GM18519 (cell line): ENCODE measurements around the gene MX1.
A peak's percentile ranks its signal among the peaks of the same experiment; 100 is the strongest.

Experiments used
- ATAC-seq: cut with Tn5 transposase; IDR thresholded peaks from one replicate; pipeline ENCODE4 v1.9.1; 2021; ENCODE audit warnings: mild to moderate bottlenecking, moderate library complexity; ENCODE audit not compliant: unreplicated experiment, low FRiP score

Gene MX1, protein sequence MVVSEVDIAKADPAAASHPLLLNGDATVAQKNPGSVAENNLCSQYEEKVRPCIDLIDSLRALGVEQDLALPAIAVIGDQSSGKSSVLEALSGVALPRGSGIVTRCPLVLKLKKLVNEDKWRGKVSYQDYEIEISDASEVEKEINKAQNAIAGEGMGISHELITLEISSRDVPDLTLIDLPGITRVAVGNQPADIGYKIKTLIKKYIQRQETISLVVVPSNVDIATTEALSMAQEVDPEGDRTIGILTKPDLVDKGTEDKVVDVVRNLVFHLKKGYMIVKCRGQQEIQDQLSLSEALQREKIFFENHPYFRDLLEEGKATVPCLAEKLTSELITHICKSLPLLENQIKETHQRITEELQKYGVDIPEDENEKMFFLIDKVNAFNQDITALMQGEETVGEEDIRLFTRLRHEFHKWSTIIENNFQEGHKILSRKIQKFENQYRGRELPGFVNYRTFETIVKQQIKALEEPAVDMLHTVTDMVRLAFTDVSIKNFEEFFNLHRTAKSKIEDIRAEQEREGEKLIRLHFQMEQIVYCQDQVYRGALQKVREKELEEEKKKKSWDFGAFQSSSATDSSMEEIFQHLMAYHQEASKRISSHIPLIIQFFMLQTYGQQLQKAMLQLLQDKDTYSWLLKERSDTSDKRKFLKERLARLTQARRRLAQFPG

DNA sequence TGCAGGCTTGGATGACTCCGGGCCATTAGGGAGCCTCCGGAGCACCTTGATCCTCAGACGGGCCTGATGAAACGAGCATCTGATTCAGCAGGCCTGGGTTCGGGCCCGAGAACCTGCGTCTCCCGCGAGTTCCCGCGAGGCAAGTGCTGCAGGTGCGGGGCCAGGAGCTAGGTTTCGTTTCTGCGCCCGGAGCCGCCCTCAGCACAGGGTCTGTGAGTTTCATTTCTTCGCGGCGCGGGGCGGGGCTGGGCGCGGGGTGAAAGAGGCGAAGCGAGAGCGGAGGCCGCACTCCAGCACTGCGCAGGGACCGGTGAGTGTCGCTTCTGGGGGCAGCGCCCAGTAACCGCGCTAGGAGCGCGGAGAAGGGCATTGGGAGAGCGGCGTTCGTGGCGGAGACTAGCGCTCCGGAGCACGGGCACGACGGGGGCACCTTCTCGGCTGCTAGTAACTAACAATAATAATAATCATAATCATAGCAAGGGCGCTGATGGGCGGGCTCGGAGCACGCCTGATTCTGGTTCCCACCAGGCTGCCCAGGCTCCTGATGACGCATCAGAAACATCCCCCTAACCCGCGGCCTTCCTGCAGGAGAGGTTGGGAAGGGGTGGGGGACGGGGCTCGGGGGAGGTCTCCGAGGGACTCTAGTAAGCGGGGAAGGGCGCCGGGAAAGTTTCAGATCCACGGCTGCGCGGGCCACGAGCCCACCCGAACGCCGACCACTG, at the start of gene MX1:
Gene MX1 (plus strand): TSS at position 286 of the 722 bp plus-strand sequence. CDS start 5,832 bp downstream, outside the sequence.
- peak; percentile 64 for ATAC-seq

DNA sequence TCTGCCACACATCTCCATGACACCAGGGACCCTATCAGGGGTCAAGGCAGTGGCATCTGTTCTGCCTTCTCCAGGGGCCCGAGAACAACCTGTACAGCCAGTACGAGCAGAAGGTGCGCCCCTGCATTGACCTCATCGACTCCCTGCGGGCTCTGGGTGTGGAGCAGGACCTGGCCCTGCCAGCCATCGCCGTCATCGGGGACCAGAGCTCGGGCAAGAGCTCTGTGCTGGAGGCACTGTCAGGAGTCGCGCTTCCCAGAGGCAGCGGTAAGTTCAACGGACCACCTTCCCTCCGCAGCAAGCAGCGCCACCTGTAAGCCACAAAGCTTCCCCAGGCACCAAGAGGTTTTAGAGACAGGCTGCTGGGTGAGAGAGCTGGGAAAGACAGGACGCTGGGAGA, 48.3 kb upstream of the MX1 start:
- ATAC-seq = no peak

GRCh38 chr21:41378849-41379248, 47.2 kb upstream of the MX1 start:
- ATAC-seq = no peak

DNA sequence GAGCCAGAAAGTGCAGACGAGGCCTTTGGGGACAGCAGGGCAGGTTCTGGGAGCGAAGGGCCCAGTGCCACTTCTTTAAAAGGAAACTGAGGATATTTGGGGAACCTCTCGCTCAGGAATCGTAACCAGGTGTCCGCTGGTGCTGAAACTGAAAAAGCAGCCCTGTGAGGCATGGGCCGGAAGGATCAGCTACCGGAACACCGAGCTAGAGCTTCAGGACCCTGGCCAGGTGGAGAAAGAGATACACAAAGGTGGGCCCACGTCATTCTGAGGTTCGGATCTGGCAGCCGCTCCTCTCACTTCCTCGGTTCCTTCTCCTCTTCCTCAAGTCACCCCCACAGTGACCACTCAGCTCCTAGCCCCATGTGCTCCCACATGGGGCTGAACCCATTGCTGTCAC, 46.1 kb upstream of the MX1 start:
- ATAC-seq = no peak

DNA sequence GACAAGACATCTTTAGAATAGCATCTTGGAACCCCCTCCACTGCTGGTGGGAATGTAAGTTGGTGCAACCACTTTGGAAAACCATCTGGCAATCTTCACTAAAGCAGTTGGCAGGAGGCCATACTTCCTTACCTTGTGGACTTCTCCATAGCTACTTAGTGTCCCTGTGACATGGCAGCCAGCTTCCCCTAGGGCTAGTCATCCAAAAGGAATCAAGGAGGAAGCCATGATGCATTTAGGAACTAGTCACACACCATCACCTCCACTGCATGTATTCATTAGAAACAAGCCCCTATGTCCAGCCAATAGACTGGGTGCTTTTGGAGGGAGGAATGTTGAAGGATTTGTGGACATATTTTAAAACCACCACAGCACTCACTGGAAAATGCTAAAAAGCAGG, 44.3 kb upstream of the MX1 start:
- ATAC-seq = no peak

- no peak for ATAC-seq
These were observed 38.8 kb upstream of the MX1 start for GRCh38 chr21:41387042-41387819.

GRCh38 chr21:41387824-41388223, 38.2 kb upstream of the MX1 start:
- no peak for ATAC-seq

GRCh38 chr21:41388259-41388658, 37.8 kb upstream of the MX1 start:
- no peak for ATAC-seq

GRCh38 chr21:41390043-41390639, 35.9 kb upstream of the MX1 start:
- no peak for ATAC-seq

GRCh38 chr21:41393876-41394465, 32.1 kb upstream of the MX1 start:
- ATAC-seq = no peak

DNA sequence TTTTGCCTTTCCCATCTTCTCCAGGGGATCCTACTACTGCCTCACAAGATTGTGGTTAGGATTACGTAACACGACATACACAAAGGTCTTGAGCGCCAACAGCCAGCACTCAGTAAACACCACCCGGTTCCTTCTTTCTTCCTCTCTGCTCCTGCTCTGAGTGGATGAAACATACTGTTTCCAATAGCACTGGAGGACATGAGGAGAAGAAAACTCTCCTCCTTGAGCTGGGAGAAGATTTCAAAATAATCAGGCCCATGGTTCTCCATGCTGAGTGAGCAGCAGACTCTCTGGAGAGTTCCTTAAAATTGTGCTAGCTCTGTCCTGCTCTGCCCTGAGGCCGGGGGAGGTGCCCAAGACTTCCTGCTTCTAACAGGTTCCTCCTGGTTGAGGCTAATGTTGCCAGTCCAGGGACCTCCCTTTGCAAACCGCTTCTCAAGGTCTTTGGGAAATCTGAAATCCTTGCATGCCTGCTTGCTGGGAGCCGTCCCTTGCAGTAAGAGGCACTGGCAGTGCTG, 29.4 kb upstream of the MX1 start:
- ATAC-seq = no peak

DNA sequence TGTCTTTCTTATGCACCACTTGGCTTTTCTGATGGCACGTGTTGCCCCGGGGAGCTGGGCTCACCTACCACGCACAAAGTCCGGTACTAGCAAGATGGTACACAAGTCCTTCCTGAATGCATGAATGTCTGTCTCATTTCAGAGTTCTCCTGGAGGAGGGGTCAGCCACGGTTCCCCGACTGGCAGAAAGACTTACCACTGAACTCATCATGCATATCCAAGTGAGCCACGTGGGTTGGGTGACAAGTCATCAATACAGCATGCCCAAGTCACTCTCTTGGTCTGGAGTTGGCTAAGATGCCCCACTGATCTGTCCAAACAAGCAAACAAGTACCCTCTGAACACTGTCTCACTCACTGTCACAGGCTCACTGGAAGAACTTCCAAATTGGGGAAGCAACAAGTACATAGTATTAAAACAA, 28.6 kb upstream of the MX1 start:
- no peak for ATAC-seq

GRCh38 chr21:41398251-41398650, 27.8 kb upstream of the MX1 start:
- ATAC-seq = no peak

DNA sequence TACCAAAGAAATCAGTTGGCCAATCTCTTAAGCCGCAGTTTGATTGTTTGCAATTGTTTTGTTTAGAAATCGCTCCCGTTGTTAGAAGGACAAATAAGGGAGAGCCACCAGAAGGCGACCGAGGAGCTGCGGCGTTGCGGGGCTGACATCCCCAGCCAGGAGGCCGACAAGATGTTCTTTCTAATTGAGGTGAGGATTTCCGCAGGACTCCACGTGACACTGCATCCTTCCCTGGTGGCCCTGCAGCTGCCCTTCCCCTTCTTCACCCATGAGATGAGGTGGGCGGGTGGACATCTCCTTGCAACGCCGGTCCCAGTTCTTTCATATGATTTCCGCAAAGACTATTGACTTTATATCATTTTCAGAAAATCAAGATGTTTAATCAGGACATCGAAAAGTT, 27.2 kb upstream of the MX1 start:
- no peak for ATAC-seq

GRCh38 chr21:41399246-41399800, 26.7 kb upstream of the MX1 start:
- ATAC-seq = no peak

DNA sequence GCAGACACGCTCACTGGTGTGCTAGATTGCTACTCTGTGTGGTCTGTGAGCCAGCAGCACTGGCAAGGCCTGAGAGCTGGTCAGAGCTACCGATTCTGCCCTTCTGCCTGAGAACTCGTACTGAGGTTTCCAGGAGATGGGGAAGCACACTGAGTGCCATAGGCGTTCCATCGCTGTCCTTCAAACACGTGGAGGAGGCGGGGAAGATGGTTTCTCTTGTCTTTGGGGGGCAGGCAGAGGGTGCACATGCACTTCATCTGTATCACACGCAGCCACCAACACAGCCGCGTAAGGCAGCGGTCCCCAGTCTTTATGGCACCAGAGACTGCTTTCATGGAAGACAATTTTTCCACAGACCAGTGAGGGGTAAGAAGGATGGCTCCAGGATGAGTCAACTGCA, 23.8 kb upstream of the MX1 start:
- ATAC-seq = no peak

DNA sequence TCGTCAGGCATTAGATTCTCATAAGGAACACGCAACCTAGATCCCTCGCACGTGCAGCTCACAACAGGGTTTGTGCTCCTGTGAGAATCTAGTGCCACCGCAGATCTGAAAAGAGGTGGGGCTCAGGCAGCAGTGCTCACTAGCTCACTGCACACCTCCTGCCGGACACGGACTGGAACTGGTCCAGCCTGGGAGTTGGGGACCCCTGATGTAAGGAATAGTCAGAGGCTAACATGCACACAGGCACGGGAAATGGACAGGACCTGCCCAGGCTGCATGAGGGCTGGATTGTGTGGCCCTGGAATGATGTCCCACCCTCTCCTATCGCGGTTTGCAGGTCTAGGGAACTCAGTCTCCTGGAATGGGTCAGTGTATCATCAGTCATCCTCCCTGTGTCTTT, 23.2 kb upstream of the MX1 start:
- no peak for ATAC-seq

DNA sequence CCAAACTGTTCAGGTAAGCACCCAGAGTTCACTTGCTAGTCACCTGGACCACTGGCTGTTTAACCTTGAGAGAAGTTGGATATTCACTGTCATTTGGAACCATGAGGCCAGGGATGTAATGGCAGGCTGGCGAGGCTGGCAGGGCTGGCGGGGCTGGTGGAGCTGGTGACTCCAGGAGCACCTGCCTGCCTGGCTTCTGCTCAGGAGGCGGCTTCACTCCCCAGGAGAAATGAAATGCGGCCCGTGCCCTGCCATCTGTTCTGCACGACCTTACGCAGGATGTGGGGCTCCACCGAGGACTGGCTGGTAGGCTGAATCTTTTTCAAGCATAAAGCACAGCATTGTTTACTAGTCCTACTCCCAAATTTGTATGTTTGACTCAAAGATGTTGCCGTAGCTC, 22.7 kb upstream of the MX1 start:
- ATAC-seq = no peak

- no peak for ATAC-seq
These were observed 22.1 kb upstream of the MX1 start for GRCh38 chr21:41403966-41404365.
